Lower lobe of right lung (tissue), 2 donors: ENCODE data around the gene TTC38. TPM values are rescaled to one million over a fixed set of nuclear protein-coding genes. Genes with fewer than 3 reads are reported as not detected.
"Not testable (repeated sequence)": the region's sequence is repeated elsewhere in the genome, so short reads cannot be mapped to it uniquely, and the experiment has no call there.

Experiments
- ATAC-seq, 2 donors: fragments of 200-7000 bp; cut with Tn5 transposase; one replicate each; pipeline ENCODE4 v1.9.1; 2020 to 2022; ENCODE audit warnings: mild to moderate bottlenecking in 2 of 2, moderate library complexity in 2 of 2
- DNase-seq: peaks from one replicate; pipeline ENCODE4 v3.0.0-alpha.2; 2020
- H3K27ac ChIP-seq: fragments of 200-600 bp; one replicate; pipeline ENCODE4 v1.8.0; 2022
- H3K27me3 ChIP-seq: fragments of 200-600 bp; one replicate; pipeline ENCODE4 v1.8.0; 2022; ENCODE audit warnings: low read depth
- H3K36me3 ChIP-seq: fragments of 200-600 bp; one replicate; pipeline ENCODE4 v1.8.0; 2022; ENCODE audit warnings: mild to moderate bottlenecking
- H3K4me1 ChIP-seq: fragments of 200-600 bp; one replicate; pipeline ENCODE4 v1.8.0; 2022
- H3K4me3 ChIP-seq: fragments of 200-600 bp; one replicate; pipeline ENCODE4 v1.8.0; 2022; ENCODE audit warnings: mild to moderate bottlenecking
- H3K9me3 ChIP-seq: fragments of 200-600 bp; one replicate; pipeline ENCODE4 v1.8.0; 2022
- CTCF ChIP-seq: fragments of 200-600 bp; IDR thresholded peaks from one replicate; pipeline ENCODE4 v1.8.0; 2022; ENCODE audit warnings: antibody characterized with exemption, mild to moderate bottlenecking
- intact Hi-C: fragments of 100-400 bp; cut with DNase I; formaldehyde crosslinking; loops from one replicate; pipeline ENCODE4 v1.11.0; 2022
- total RNA-seq: library from RNA; stranded (reverse); fragmentation: NEBNext Ultra II Directional; extraction: Animal tissue kit (Norgen Biotek cat#: 25700); gene quantifications from one replicate; pipeline ENCODE4 v1.2.1, GENCODE V29; 2021
- donor health status: DM: no; HTN: yes; CAD: no; lungs with severe emphysema.

The TTC38 gene
- total RNA-seq, 1 donor from 2014 or later = 26.8 TPM

- no peak for ATAC-seq
- intact Hi-C loops = no loop called here
- H3K36me3 ChIP-seq = no peaks in the 10 kb centered on the region
- no peak for TF ChIP-seq CTCF
- DNase-seq = peak; percentile 32
- H3K9me3 ChIP-seq = no peaks in the 10 kb centered on the region
- H3K4me1 ChIP-seq = peaks cover 14% of the 10 kb centered on the region
- H3K27me3 ChIP-seq = no peaks in the 10 kb centered on the region
- H3K27ac ChIP-seq = no peak overlapping the region
- no peak overlapping the region for H3K4me3 ChIP-seq
Observed at GRCh38 chr22:46300491-46300890, 32.7 kb downstream of the TTC38 start.

- no peak overlapping the region for H3K4me3 ChIP-seq
- TF ChIP-seq CTCF = no peak
Observed at GRCh38 chr22:46303347-46303965, 35.6 kb downstream of the TTC38 start.

GRCh38 chr22:46308283-46308988 is 40.6 kb downstream of the TTC38 start:
- H3K9me3 ChIP-seq = no peaks in the 10 kb centered on the region
- H3K4me3 ChIP-seq = no peak overlapping the region
- ATAC-seq = no peak
- no peaks in the 10 kb centered on the region for H3K27me3 ChIP-seq
- DNase-seq = peak; percentile 28
- no peak overlapping the region for H3K27ac ChIP-seq
- no peaks in the 10 kb centered on the region for H3K36me3 ChIP-seq
- H3K4me1 ChIP-seq = no peaks in the 10 kb centered on the region
- intact Hi-C loops = no loop called here
- no peak for TF ChIP-seq CTCF

More at GRCh38 chr22:46303347-46303965, 35.6 kb downstream of the TTC38 start:
- Histone ChIP-seq H3K27ac (no peak overlapping the region), H3K36me3 (no peaks in the 10 kb centered on the region), H3K4me1 (no peaks in the 10 kb centered on the region), H3K27me3 (no peaks in the 10 kb centered on the region), H3K9me3 (no peaks in the 10 kb centered on the region)
- DNase-seq (peak; percentile 12), ATAC-seq (no peak)
- intact Hi-C loops = no loop called here

GRCh38 chr22:46309526-46310085 is 41.8 kb downstream of the TTC38 start:
- intact Hi-C loops = loop anchor here (5.0 kb wide), 1 partner anchor 187 kb away; no protein-coding TSS in a partner anchor
- DNase-seq = peak; percentile 24
- Histone ChIP-seq H3K36me3 (no peaks in the 10 kb centered on the region), H3K27ac (no peak overlapping the region), H3K4me1 (no peaks in the 10 kb centered on the region), H3K9me3 (no peaks in the 10 kb centered on the region), H3K4me3 (no peak overlapping the region), H3K27me3 (no peaks in the 10 kb centered on the region)
- no peak for ATAC-seq
- no peak for TF ChIP-seq CTCF

- TF ChIP-seq CTCF = no peak
- Histone ChIP-seq H3K9me3 (no peaks in the 10 kb centered on the region), H3K4me3 (no peak overlapping the region), H3K4me1 (no peaks in the 10 kb centered on the region), H3K36me3 (no peaks in the 10 kb centered on the region), H3K27me3 (no peaks in the 10 kb centered on the region), H3K27ac (no peak overlapping the region)
- DNase-seq (peak; percentile 36), ATAC-seq (no peak)
- intact Hi-C loops = loop anchor here (5.0 kb wide), 1 partner anchor 190 kb away; no protein-coding TSS in a partner anchor
Observed at GRCh38 chr22:46312056-46312455, 44.2 kb downstream of the TTC38 start.

GRCh38 chr22:46312848-46313247 is 45.0 kb downstream of the TTC38 start:
- ATAC-seq, H3K27ac ChIP-seq, H3K4me3 ChIP-seq, H3K9me3 ChIP-seq, H3K27me3 ChIP-seq, H3K4me1 ChIP-seq, H3K36me3 ChIP-seq: not testable (repeated sequence)
- DNase-seq = peak; percentile 7
- intact Hi-C loops = loop anchor here (5.0 kb wide), 1 partner anchor 191 kb away; no protein-coding TSS in a partner anchor
